GM12878 (cell line): Measurements from ENCODE around the gene BNIP5. TPM values are rescaled to one million over a fixed set of nuclear protein-coding genes. Genes with fewer than 3 reads are reported as not detected.

Experiments
- ATAC-seq: fragments of 200-7000 bp; cut with Tn5 transposase; 3 replicates; pipeline ENCODE4 v1.9.1; 2020; ENCODE audit warnings: mild to moderate bottlenecking, moderate library complexity
- BruUV-seq: library from RNA; stranded (reverse); fragments of 400-500 nt; replicated peaks from 2 replicates; lab custom pipeline; 2021; lab: Mats Ljungman, UMichigan
- CTCF ChIA-PET: fragments of 300-600 bp; sonication (Branson Sonifier 250); formaldehyde crosslinking; extraction: SDS; loops from one replicate; lab custom pipeline; 2021; ENCODE audit warnings: inconsistent platforms; lab: Yijun Ruan, JAX
- POLR2A ChIA-PET: fragments of 350-600 bp; formaldehyde crosslinking; extraction: SDS; loops from one replicate; lab custom pipeline; 2021; ENCODE audit warnings: inconsistent platforms; lab: Charles Lee
- RAD21 ChIA-PET: fragments of 300-600 bp; sonication (Branson Sonifier 250); formaldehyde crosslinking; loops from one replicate; lab custom pipeline; 2023; ENCODE audit warnings: antibody characterized with exemption; ENCODE audit not compliant: unreplicated experiment; lab: Charles Lee
- SMC1A ChIA-PET: fragments of 300-600 bp; sonication (Branson Sonifier 250); formaldehyde crosslinking; loops from one replicate; lab custom pipeline; 2023; ENCODE audit not compliant: unreplicated experiment, uncharacterized antibody; lab: Charles Lee
- DNase-seq: peaks from one replicate; pipeline ENCODE4 v3.0.0-alpha.2; 2011; ENCODE audit warnings: low read depth, low spot score
- FAIRE-seq: peaks from 3 replicates; lab custom pipeline; 2011; peaks lifted over from hg19 to GRCh38; lab: Jason Lieb, UNC
- H2AFZ ChIP-seq: 2 replicates; pipeline ENCODE4 v1.6.0; 2011; ENCODE audit warnings: low read depth, low read length, control low read depth; ENCODE audit not compliant: control insufficient read depth
- H3K27ac ChIP-seq: 2 replicates; pipeline ENCODE4 v1.5.1; 2011; ENCODE audit warnings: control low read depth; ENCODE audit not compliant: control insufficient read depth, insufficient read depth
- H3K27me3 ChIP-seq, 2 experiments: replicated peaks in 1 of 2; 2 replicates each; pipeline versions ENCODE4 v1.6.0 to v1.6.1; 2011; ENCODE audit warnings: low read length in 1 of 2; ENCODE audit not compliant: control insufficient read depth in 2 of 2, insufficient read depth in 2 of 2
- H3K36me3 ChIP-seq, 2 experiments: 2 replicates each; pipeline ENCODE4 v1.5.1; 2011; ENCODE audit warnings: low read length in 1 of 2; ENCODE audit not compliant: control insufficient read depth in 2 of 2, insufficient read depth in 2 of 2
- H3K4me1 ChIP-seq: 2 replicates; pipeline ENCODE4 v1.6.1; 2011; ENCODE audit warnings: mild to moderate bottlenecking, low read length, moderate library complexity, mixed read lengths; ENCODE audit not compliant: control insufficient read depth, insufficient read depth
- H3K4me2 ChIP-seq: 2 replicates; pipeline ENCODE4 v1.6.0; 2011; ENCODE audit warnings: control low read depth; ENCODE audit not compliant: control insufficient read depth, insufficient read depth
- H3K4me3 ChIP-seq: fragments of 200-600 bp; sonication (generic); 2 replicates; pipeline ENCODE4 v1.5.1; 2016
- H3K79me2 ChIP-seq: 2 replicates; pipeline ENCODE4 v1.6.0; 2011; ENCODE audit warnings: low read length; ENCODE audit not compliant: control insufficient read depth, insufficient read depth
- H3K9ac ChIP-seq: 2 replicates; pipeline ENCODE4 v1.8.0; 2011; ENCODE audit warnings: low read length, control low read depth, mixed read lengths; ENCODE audit not compliant: control insufficient read depth, insufficient read depth
- H3K9me3 ChIP-seq: replicated peaks from 3 replicates; pipeline ENCODE4 v1.5.1; 2011; ENCODE audit warnings: mild to moderate bottlenecking, low read length; ENCODE audit not compliant: control insufficient read depth, insufficient read depth
- H4K20me1 ChIP-seq: 2 replicates; pipeline ENCODE4 v1.6.0; 2011; ENCODE audit not compliant: control insufficient read depth, insufficient read depth
- CREB1 ChIP-seq: IDR thresholded peaks from 2 replicates; pipeline ENCODE4 v1.6.1; 2012; ENCODE audit warnings: low read depth, mild to moderate bottlenecking, inconsistent platforms
- CREM ChIP-seq: IDR thresholded peaks from 2 replicates; pipeline ENCODE4 v1.6.1; 2014; ENCODE audit warnings: antibody characterized with exemption, low read depth
- ESRRA ChIP-seq: IDR thresholded peaks from 2 replicates; pipeline ENCODE4 v1.6.1; 2012; ENCODE audit warnings: mild to moderate bottlenecking, low read length, improper control_type of control experiment
- IRF3 ChIP-seq: fragments of 450-650 bp; IDR thresholded peaks from 2 replicates; pipeline ENCODE4 v1.6.1; 2014; ENCODE audit warnings: mild to moderate bottlenecking
- IRF4 ChIP-seq: IDR thresholded peaks from 2 replicates; pipeline ENCODE4 v1.6.1; 2011; ENCODE audit warnings: low read depth, low read length
- MEF2B ChIP-seq: fragments of 450-650 bp; IDR thresholded peaks from 2 replicates; pipeline ENCODE4 v1.6.1; 2018; ENCODE audit warnings: mild to moderate bottlenecking, moderate library complexity; ENCODE audit not compliant: partially characterized antibody, poor library complexity, severe bottlenecking
- NBN ChIP-seq: fragments of 450-650 bp; IDR thresholded peaks from 2 replicates; pipeline ENCODE4 v1.6.1; 2016
- PKNOX1 ChIP-seq: fragments of 450-650 bp; IDR thresholded peaks from 2 replicates; pipeline ENCODE4 v1.6.1; 2016; ENCODE audit warnings: mild to moderate bottlenecking
- RBBP5 ChIP-seq: fragments of 200-600 bp; sonication (generic); conservative IDR thresholded peaks from 2 replicates; pipeline ENCODE4 v1.6.1; 2016
- SUZ12 ChIP-seq: fragments of 200-600 bp; sonication (generic); IDR thresholded peaks from one replicate; pipeline ENCODE4 v1.6.1; 2018; ENCODE audit warnings: antibody characterized with exemption, mild to moderate bottlenecking; ENCODE audit not compliant: unreplicated experiment
- TCF12 ChIP-seq: IDR thresholded peaks from 2 replicates; pipeline ENCODE4 v1.6.1; 2011; ENCODE audit warnings: low read depth, mild to moderate bottlenecking, low read length
- WRNIP1 ChIP-seq: IDR thresholded peaks from 2 replicates; pipeline ENCODE4 v1.6.1; 2011; ENCODE audit warnings: low read depth, low read length, improper control_type of control experiment, borderline replicate concordance
- ZSCAN29 ChIP-seq: fragments of 450-650 bp; IDR thresholded peaks from 2 replicates; pipeline ENCODE4 v1.6.1; 2017; ENCODE audit warnings: mild to moderate bottlenecking, moderate library complexity
- WGBS: methylation state at CpG from one replicate; pipeline ENCODE4 v1.1.6; 2016; ENCODE audit warnings: low lambda C conversion rate; ENCODE audit not compliant: insufficient replicate concordance, insufficient coverage; ENCODE audit errors: missing lambda C conversion rate; 5-methylcytosine and 5-hydroxymethylcytosine counted together
- in situ Hi-C: fragments of 300-500 bp; cut with MboI; formaldehyde crosslinking; loops from 9 replicates; pipeline ENCODE4 v1.14.3; 2018; ENCODE audit warnings: mixed read lengths
- intact Hi-C: fragments of 100-400 bp; cut with micrococcal nuclease; formaldehyde crosslinking; loops from one replicate; pipeline ENCODE4 v1.14.2; 2022; ENCODE audit not compliant: unreplicated experiment
- polyA plus RNA-seq, 11 experiments: library from polyadenylated mRNA; depleted of rRNA in 4 of 11; unstranded in 6 of 11; stranded (reverse) in 5 of 11; fragments of >200 nt; fragmentation: Nextera tagmentation in 4 of 11; fragmentation: Illumina TruSeq in 1 of 11; extraction: Ambion mirVana in 4 of 11; extraction: Trizol in 1 of 11; gene quantifications; 1 replicate in 1 of 11; 2 replicates in 10 of 11; pipeline versions ENCODE4 v1.2.1 to v1.2.3, GENCODE V29; 2011 to 2016; ENCODE audit warnings: inconsistent platforms in 2 of 11, missing spikeins in 2 of 11, low read depth in 1 of 11
- total RNA-seq, 4 experiments: library from RNA; depleted of rRNA in 3 of 4; stranded (reverse); fragments of >200 nt in 3 of 4; fragmentation: Illumina TruSeq in 1 of 4; extraction: Trizol in 1 of 4; gene quantifications; 2 replicates each; pipeline versions ENCODE4 v1.2.1 to v1.2.3, GENCODE V29; 2013 to 2021

BNIP5 gene
- total and polyA plus RNA-seq, 10 of the 15 experiments (the other 5 are each of a cell fraction or from before 2014, with no cell fraction given): 0.02 to 0.68 (median 0.05) TPM; not detected in 2

GRCh38 chr6:36297051-36297450 is 39.6 kb downstream of the BNIP5 start:
- FAIRE-seq: no peak
- Histone ChIP-seq H3K27ac (no peak overlapping the region), H3K9ac (no peak overlapping the region), H3K9me3 (no peaks in the 10 kb centered on the region), H3K36me3 (no peaks in the 10 kb centered on the region), H3K27me3 (peaks cover 0 to 2% of the 10 kb centered on the region in 2 experiments; a peak in 1 of 4 replicates), H3K4me1 (no peaks in the 10 kb centered on the region), H4K20me1 (no peaks in the 10 kb centered on the region), H3K79me2 (no peaks in the 10 kb centered on the region), H3K4me3 (no peak overlapping the region), H3K4me2 (no peak overlapping the region), H2AFZ (no peak overlapping the region)
- WGBS: 53% methylated on average over 6 of the region's 6 CpGs
- no peak for DNase-seq
- ChIA-PET SMC1A (interaction anchor here (1.1 to 11.4 kb wide), 3 partner anchors 13 to 66 kb away, joined by 3 to 188 read pairs (median 4); no protein-coding TSS in a partner anchor), RAD21 (no interaction called here), CTCF (interaction anchor here (0.8 to 15.8 kb wide), 5 partner anchors 9 to 62 kb away, joined by 3 to 313 read pairs (median 4); partner anchors contain the start of gene BNIP5), POLR2A (no interaction called here)
- in situ Hi-C loops: no loop called here
- no peak for ATAC-seq
- intact Hi-C loops: no loop called here
- no TSS peak for BruUV-seq
- no peak for TF ChIP-seq NBN
- no peak for TF ChIP-seq IRF4
- no peak for TF ChIP-seq IRF3
- TF ChIP-seq ESRRA: no peak
- no peak for TF ChIP-seq RBBP5
- no peak for TF ChIP-seq ZSCAN29
- no peak for TF ChIP-seq PKNOX1
- no peak for TF ChIP-seq CREB1
- no peak for TF ChIP-seq MEF2B
- TF ChIP-seq SUZ12: no peak
- no peak for TF ChIP-seq CREM
- no peak for TF ChIP-seq WRNIP1
- no peak for TF ChIP-seq TCF12
